ENCODE results near the gene USH2A. TPM values are rescaled to one million over a fixed set of nuclear protein-coding genes. Genes with fewer than 3 reads are reported as not detected.

USH2A gene
- total and polyA plus RNA-seq, 8 donors = 0.03 to 0.28 (median 0.06) TPM

DNA sequence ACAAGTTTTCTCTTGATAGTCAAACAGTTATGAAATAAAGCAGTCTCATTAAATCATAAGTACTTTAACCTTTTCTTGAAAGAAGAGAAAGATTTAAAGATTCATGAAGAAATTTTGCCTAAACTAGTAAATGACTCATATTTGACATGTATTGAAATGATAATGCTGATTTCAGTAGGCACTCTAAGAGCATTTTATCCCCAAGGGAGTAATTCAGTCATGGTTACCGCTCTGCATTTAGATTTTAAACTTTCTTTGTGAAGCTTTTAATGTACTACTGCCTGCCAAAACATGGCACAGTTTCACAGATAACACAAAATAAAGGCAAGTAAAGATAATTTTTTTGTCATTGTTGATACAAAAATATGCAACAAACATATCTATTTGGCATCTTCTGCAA, 6.8 kb downstream of the USH2A start:
- Histone ChIP-seq H3K27me3 (no peaks in the 10 kb centered on the region), H3K4me1 (peaks cover 2 to 7% (median 4%) of the 10 kb centered on the region in 3 donors), H3K9me3 (no peaks in the 10 kb centered on the region), H3K4me3 (no peak overlapping the region), H3K36me3 (no peaks in the 10 kb centered on the region), H3K27ac (no peak overlapping the region)
- FAIRE-seq (no peak), ATAC-seq (no peak), DNase-seq (no peak)
- 88 to 89% methylated on average over 1 of the region's 1 CpG for WGBS, 2 donors
- TF ChIP-seq, protein P1, sequence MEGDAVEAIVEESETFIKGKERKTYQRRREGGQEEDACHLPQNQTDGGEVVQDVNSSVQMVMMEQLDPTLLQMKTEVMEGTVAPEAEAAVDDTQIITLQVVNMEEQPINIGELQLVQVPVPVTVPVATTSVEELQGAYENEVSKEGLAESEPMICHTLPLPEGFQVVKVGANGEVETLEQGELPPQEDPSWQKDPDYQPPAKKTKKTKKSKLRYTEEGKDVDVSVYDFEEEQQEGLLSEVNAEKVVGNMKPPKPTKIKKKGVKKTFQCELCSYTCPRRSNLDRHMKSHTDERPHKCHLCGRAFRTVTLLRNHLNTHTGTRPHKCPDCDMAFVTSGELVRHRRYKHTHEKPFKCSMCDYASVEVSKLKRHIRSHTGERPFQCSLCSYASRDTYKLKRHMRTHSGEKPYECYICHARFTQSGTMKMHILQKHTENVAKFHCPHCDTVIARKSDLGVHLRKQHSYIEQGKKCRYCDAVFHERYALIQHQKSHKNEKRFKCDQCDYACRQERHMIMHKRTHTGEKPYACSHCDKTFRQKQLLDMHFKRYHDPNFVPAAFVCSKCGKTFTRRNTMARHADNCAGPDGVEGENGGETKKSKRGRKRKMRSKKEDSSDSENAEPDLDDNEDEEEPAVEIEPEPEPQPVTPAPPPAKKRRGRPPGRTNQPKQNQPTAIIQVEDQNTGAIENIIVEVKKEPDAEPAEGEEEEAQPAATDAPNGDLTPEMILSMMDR (IDR thresholded peaks at IDR 0.05) = no peak
- intact Hi-C loops (cut with DNase I) = no loop called here

DNA sequence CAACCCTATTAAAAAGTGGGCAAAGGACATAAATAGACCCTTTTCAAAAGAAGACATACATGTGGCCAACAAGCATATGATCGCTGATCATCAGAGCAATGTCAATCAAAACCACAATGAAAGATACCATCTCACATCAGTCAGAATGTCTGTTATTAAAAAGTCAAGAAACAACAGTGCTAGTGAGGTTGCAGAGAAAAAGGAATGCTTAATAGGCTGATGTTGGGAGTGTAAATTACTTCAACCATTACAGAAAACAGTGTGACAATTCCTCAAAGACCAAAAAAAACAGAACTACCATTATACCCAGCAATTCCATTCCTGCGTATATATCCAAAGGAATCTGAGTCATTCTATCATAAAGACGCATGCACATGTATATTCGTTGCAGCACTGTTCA, 13.2 kb downstream of the USH2A start:
- H3K4me3 ChIP-seq = no peak overlapping the region
- TF ChIP-seq, protein P1 (IDR thresholded peaks at IDR 0.05) = no peak
- intact Hi-C loops (cut with DNase I) = no loop called here
- no peaks in the 10 kb centered on the region for H3K36me3 ChIP-seq
- H3K4me1 ChIP-seq = no peaks in the 10 kb centered on the region
- FAIRE-seq = no peak
- no peak for ATAC-seq
- no peaks in the 10 kb centered on the region for H3K27me3 ChIP-seq
- H3K9me3 ChIP-seq = no peaks in the 10 kb centered on the region
- no peak for DNase-seq
- 84 to 87% methylated on average over 4 of the region's 4 CpGs for WGBS, 2 donors
- no peak overlapping the region for H3K27ac ChIP-seq

DNA sequence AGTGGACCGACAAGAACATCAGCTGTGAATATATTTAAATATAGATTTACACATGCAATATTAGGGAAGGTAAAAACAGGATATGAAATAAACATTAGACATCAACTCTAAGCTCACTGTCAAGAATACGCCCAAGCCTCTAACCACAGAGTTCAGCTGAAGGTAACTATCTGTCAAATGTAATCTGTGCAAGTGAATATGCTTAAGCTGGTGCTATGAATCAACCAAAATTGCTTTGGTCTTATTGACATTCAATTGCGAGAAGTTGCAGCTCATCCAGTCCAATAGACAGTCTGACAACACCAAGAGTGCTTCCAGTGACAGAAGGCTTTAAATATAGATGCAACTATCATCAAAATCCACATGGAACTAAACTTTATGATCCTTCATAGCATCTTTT, 32.3 kb downstream of the USH2A start:
- Histone ChIP-seq H3K4me3 (no peak overlapping the region), H3K4me1 (no peaks in the 10 kb centered on the region), H3K9me3 (no peaks in the 10 kb centered on the region), H3K27me3 (no peaks in the 10 kb centered on the region), H3K36me3 (no peaks in the 10 kb centered on the region), H3K27ac (no peak overlapping the region)
- TF ChIP-seq, protein P1 (IDR thresholded peaks at IDR 0.05) = no peak
- FAIRE-seq (no peak), DNase-seq (no peak), ATAC-seq (no peak)
- WGBS, 2 donors = 79 to 81% methylated on average over 3 of the region's 3 CpGs
- intact Hi-C loops (cut with DNase I) = no loop called here

DNA sequence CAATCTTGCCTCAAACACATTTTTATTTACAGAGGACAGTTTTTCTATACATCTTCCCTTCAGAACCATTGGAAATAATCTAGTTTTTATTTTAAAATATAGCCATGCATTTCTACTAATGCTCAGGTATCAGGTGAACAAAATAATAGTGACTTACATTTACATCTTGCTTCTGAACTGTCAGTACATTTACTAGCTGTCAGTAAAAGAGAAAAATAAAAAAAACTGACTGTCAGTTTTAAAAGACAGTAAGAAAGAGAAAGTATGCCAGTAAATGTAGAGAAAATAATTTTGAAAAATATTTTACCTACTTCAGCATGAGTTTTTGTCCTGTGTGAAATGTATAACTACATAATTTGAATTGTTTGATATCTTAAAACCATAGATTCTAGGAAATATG, 33.5 kb downstream of the USH2A start:
- FAIRE-seq (no peak), DNase-seq (no peak), ATAC-seq (no peak)
- no peaks in the 10 kb centered on the region for H3K27me3 ChIP-seq
- H3K27ac ChIP-seq = no peak overlapping the region
- H3K36me3 ChIP-seq = no peaks in the 10 kb centered on the region
- intact Hi-C loops (cut with DNase I) = no loop called here
- TF ChIP-seq, protein P1 (IDR thresholded peaks at IDR 0.05) = no peak
- no peak overlapping the region for H3K4me3 ChIP-seq
- H3K4me1 ChIP-seq = no peaks in the 10 kb centered on the region
- no peaks in the 10 kb centered on the region for H3K9me3 ChIP-seq

DNA sequence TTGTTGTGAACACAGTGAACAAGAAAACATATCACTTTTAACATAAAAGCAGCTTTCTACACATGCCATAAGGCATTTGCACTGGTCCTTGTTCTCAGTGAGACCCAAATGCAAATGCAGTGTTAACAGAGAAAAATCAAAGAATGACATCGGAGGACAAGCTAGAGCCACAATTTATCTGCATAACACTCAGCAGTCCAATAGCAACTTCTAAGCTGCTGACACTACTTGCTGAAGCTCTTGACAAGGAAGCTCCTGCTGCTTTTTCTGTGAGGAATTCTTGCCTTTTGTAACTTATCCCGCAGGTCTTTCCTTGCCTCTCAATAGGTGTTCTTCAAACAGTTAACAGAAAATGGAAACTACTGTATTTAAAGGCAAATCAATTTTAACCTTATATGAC, 34.7 kb downstream of the USH2A start:
- 33 to 37% methylated on average over 2 of the region's 2 CpGs for WGBS, 2 donors
- no peak overlapping the region for H3K4me3 ChIP-seq
- H3K36me3 ChIP-seq = no peaks in the 10 kb centered on the region
- TF ChIP-seq, protein P1 (IDR thresholded peaks at IDR 0.05) = no peak
- ATAC-seq (no peak), FAIRE-seq (no peak), DNase-seq (no peak)
- no peak overlapping the region for H3K27ac ChIP-seq
- no peaks in the 10 kb centered on the region for H3K27me3 ChIP-seq
- H3K9me3 ChIP-seq = no peaks in the 10 kb centered on the region
- intact Hi-C loops (cut with DNase I) = no loop called here
- H3K4me1 ChIP-seq = no peaks in the 10 kb centered on the region

Measured in pancreas (tissue), 10 donors.